Epithelial cell of esophagus (primary cell): ENCODE data around the gene WBP2.
"Not testable (repeated sequence)": the region's sequence is repeated elsewhere in the genome, so short reads cannot be mapped to it uniquely, and the experiment has no call there.

Experiments
- DNase-seq: peaks from one replicate; pipeline ENCODE4 v3.0.0; 2010; ENCODE audit warnings: low read depth
- H3K4me3 ChIP-seq: 2 replicates; pipeline ENCODE4 v1.5.1; 2011; ENCODE audit warnings: mild to moderate bottlenecking, low read length, control low read depth
- TF ChIP-seq, protein P1 (sequence below): IDR thresholded peaks from 2 replicates; pipeline ENCODE4 v1.5.1; 2011; ENCODE audit warnings: low read depth, mild to moderate bottlenecking, low read length, control low read depth, inconsistent platforms; ENCODE audit not compliant: insufficient read depth; ENCODE audit errors: missing control alignments

WBP2 gene

GRCh38 chr17:75869282-75870141 is 14.4 kb upstream of the WBP2 start:
- TF ChIP-seq, protein P1, sequence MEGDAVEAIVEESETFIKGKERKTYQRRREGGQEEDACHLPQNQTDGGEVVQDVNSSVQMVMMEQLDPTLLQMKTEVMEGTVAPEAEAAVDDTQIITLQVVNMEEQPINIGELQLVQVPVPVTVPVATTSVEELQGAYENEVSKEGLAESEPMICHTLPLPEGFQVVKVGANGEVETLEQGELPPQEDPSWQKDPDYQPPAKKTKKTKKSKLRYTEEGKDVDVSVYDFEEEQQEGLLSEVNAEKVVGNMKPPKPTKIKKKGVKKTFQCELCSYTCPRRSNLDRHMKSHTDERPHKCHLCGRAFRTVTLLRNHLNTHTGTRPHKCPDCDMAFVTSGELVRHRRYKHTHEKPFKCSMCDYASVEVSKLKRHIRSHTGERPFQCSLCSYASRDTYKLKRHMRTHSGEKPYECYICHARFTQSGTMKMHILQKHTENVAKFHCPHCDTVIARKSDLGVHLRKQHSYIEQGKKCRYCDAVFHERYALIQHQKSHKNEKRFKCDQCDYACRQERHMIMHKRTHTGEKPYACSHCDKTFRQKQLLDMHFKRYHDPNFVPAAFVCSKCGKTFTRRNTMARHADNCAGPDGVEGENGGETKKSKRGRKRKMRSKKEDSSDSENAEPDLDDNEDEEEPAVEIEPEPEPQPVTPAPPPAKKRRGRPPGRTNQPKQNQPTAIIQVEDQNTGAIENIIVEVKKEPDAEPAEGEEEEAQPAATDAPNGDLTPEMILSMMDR, result no peak
- DNase-seq, result peak; percentile 63
- H3K4me3 ChIP-seq, result no peak overlapping the region

DNA sequence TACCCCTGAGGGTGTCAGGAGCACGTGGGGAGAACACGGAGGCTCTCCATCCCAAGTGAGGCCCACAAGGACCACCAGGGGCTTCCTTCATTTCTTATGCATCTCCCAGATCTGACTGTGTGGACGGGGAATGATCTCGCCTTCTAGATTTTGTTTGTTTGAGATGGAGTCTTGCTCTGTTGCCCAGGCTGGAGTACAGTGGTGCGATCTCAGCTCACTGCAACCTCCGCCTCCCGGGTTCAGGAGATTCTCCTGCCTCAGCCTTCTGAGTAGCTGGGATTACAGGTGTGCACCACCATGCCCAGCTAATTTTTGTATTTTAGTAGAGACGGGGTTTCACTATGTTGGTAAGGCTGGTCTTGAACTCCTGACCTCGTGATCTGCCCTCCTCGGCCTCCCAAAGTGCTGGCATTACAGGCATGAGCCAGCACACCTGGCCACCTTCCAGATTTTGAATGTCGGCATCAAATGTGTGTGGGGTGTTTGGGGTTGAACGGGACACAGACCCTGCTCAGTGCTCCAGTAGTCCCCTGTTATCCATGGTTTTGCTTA is 13.7 kb upstream of the WBP2 start:
- not testable (repeated sequence) for H3K4me3 ChIP-seq, DNase-seq

DNA sequence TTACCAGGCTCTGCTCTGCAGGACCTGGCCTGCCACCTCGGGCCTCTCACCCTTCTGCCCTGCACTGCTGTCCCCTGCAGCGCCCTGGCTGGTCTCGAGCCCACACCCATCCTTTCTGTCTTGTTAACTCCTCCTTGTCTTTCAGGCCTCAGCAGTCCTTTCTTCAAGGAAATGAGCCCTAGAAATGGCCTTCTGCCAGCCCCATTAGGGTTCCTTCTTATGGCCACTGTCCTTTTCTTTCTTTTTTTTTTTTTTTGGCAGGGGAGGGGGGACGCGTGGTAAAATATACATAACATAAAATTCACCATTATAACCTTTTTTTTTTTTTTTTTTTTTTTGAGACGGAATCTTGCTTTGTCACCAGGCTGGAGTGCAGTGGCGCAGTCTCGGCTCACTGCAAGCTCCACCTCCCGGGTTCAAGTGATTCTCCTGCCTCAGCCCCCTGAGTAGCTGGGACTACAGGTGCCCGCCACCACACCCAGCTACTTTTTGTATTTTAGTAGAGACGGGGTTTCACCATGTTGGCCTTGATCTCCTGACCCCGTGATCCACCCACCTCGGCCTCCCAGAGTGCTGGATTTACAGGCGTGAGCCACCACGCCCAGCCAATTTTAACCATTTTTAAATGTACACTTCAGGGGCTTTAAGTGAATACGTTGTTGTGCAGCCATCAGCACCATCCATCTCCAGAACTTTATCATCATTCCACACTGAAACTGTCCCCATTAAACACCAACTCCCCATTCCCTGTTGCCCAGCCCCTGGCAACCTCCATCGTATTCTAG is 10.5 kb upstream of the WBP2 start:
- not testable (repeated sequence) for H3K4me3 ChIP-seq, DNase-seq

- peak; percentile 59 for DNase-seq
- H3K4me3 ChIP-seq, result not testable (repeated sequence)
Observed at GRCh38 chr17:75864887-75865286, 9.8 kb upstream of the WBP2 start.

DNA sequence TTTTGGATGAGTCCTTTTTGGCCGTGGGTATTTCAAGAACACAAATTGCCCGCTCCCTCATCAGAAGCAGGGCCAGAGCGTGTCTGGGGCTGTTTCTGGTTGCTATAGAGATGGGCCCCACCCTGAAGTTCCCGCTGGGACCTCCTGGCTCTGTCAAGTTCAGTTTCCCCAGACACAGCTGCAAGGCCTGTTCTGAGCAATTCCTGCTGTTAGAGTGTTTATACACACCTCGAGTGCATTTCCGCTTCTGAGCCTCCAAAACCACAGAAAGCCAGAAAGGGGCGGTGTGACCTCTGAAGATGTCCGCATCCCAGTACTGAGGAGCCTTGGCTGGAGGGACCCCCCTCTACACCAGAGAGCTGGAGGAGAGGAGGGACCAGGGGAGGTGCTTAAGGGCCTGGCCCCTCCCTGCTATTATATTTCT is 9.3 kb upstream of the WBP2 start:
- TF ChIP-seq, protein P1, result no peak
- H3K4me3 ChIP-seq, result no peak overlapping the region
- peak; percentile 71 for DNase-seq

- DNase-seq, result no peak
- no peak overlapping the region for H3K4me3 ChIP-seq
- TF ChIP-seq, protein P1, result no peak
Observed at GRCh38 chr17:75861927-75862317, 6.8 kb upstream of the WBP2 start.

DNA sequence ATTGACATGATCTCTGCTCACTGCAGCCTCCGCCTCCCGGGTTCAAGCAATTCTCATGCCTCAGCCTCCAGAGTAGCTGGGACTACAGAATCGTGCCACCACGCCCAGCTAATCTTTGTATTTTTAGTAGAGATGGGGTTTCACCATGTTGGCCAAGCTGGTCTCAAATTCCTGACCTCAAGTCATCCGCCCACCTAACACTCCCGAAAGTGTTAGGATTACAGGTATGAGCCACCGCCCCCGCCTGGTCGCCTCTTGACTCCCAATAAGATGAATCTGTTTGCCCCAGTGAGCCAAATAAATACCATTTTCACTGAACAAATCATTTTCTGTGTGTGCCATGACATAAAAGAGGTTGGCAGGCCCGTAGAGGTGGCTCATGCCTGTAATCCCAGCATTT is 4.2 kb upstream of the WBP2 start:
- not testable (repeated sequence) for DNase-seq, H3K4me3 ChIP-seq

GRCh38 chr17:75856062-75856756 is 1.1 kb upstream of the WBP2 start:
- peak overlapping the region; percentile 80 for H3K4me3 ChIP-seq
- TF ChIP-seq, protein P1, result no peak
- no peak for DNase-seq

DNA sequence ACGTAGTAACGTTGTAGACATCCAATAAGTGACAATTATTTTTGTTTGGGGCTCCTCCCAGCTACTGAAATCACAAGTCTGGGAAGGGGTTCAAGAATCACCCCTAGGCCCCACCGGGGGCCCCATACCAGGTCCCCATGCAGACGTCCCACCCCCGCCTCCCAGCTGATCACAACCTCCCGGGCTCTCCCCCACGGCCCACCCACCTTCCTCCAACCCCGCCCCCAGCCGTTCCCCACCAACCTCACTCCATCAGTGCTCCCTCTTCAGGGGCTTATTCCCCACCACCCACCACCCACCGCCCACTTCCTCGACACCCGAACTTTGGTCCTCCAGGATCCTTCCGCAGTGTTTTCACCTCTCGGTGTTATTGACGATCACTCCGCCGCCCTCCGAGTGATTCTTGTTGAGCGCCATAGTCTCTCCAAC is 240 bp downstream of the WBP2 start:
- TF ChIP-seq, protein P1, result no peak
- DNase-seq, result no peak
- H3K4me3 ChIP-seq, result peak overlapping the region; percentile 80
